Testis (tissue), 3 donors: ENCODE results near the gene BAIAP2L1. TPM values are rescaled to one million over a fixed set of nuclear protein-coding genes. Genes with fewer than 3 reads are reported as not detected.
"Not testable (repeated sequence)": the region's sequence is repeated elsewhere in the genome, so short reads cannot be mapped to it uniquely, and the experiment has no call there.

Source experiments
- DNase-seq: peaks from one replicate; pipeline ENCODE4 v3.0.0-alpha.2; 2019
- H3K27ac ChIP-seq, 2 donors: fragments of 200-600 bp; sonication (generic); one replicate each; pipeline ENCODE4 v1.5.1; 2019
- H3K27me3 ChIP-seq: fragments of 200-600 bp; sonication (generic); one replicate; pipeline ENCODE4 v1.5.1; 2019
- H3K36me3 ChIP-seq: fragments of 200-600 bp; sonication (generic); one replicate; pipeline ENCODE4 v1.5.1; 2017; ENCODE audit warnings: low read depth; ENCODE audit errors: missing control alignments
- H3K4me1 ChIP-seq: fragments of 200-600 bp; sonication (generic); one replicate; pipeline ENCODE4 v1.5.1; 2019
- H3K4me3 ChIP-seq, 2 donors: fragments of 200-600 bp; sonication (generic); one replicate each; pipeline ENCODE4 v1.5.1; 2017 to 2019
- H3K9me3 ChIP-seq: fragments of 200-600 bp; sonication (generic); one replicate; pipeline ENCODE4 v1.5.1; 2017
- POLR2A ChIP-seq: fragments of 450-650 bp; IDR thresholded peaks from one replicate; pipeline ENCODE4 v1.6.1; 2017; ENCODE audit warnings: antibody characterized with exemption, mild to moderate bottlenecking, moderate library complexity
- WGBS, 2 donors: methylation state at CpG; one replicate each; pipeline ENCODE4 v1.1.5; 2018; 5-methylcytosine and 5-hydroxymethylcytosine counted together
- intact Hi-C: fragments of 100-400 bp; cut with DNase I; formaldehyde crosslinking; loops from one replicate; pipeline ENCODE4 v1.15.1; 2023; ENCODE audit warnings: low total_unique reads
- polyA plus RNA-seq: library from polyadenylated mRNA; stranded (reverse); fragments of 350-450 nt; fragmentation: Illumina TruSeq; extraction: RNeasy Lipid Tissue Mini Kit (QIAGEN cat#74804); gene quantifications from one replicate; pipeline ENCODE4 v1.2.3, GENCODE V29; 2014; ENCODE audit warnings: low read depth, low replicate concordance; ENCODE audit not compliant: insufficient read depth
- total RNA-seq, 2 donors: library from RNA; depleted of rRNA; stranded (reverse); fragments of >200 nt; gene quantifications; one replicate each; pipeline ENCODE4 v1.2.3, GENCODE V29; 2016
- TF ChIP-seq, protein P1 (sequence below), 3 experiments: fragments of 450-650 bp in 2 of 3; fragments of 200-600 bp in 1 of 3; sonication (generic) in 1 of 3; IDR thresholded peaks; one replicate each; pipeline ENCODE4 v1.5.1; 2016 to 2019; ENCODE audit warnings: antibody characterized with exemption in 3 of 3, mild to moderate bottlenecking in 2 of 3, moderate library complexity in 1 of 3

The BAIAP2L1 gene
- total and polyA plus RNA-seq, 3 donors from 2014 or later, result 16.8 to 24.2 (median 23.5) TPM

DNA sequence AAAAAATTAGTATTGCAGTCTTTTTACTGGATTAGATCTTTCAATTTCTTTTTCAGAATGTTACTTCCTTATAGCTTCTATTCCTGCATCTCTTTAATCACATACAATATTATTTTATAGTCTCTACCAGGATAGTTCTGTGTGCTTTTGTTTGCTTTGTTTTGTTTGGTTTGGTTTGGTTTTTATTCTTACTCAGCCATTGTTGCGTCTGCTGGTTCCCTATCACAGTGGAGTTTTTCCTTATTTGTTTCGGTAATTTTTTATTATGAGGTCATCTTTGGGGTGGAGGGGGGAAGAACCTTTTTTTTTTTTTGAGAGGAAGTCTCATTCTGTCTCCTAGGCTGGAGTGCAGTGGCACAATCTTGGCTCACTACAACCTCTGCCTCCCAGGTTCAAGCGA lies 9.0 kb upstream of the BAIAP2L1 start:
- Histone ChIP-seq H3K9me3 (no peaks in the 10 kb centered on the region), H3K27ac (no peak overlapping the region), H3K4me3 (no peak overlapping the region), H3K4me1 (no peaks in the 10 kb centered on the region), H3K36me3 (no peaks in the 10 kb centered on the region), H3K27me3 (no peaks in the 10 kb centered on the region)
- intact Hi-C loops, result no loop called here
- DNase-seq, result no peak
- WGBS, 2 donors, result 89 to 92% methylated on average over 3 of the region's 3 CpGs
- TF ChIP-seq POLR2A, result no peak
- TF ChIP-seq, protein P1, sequence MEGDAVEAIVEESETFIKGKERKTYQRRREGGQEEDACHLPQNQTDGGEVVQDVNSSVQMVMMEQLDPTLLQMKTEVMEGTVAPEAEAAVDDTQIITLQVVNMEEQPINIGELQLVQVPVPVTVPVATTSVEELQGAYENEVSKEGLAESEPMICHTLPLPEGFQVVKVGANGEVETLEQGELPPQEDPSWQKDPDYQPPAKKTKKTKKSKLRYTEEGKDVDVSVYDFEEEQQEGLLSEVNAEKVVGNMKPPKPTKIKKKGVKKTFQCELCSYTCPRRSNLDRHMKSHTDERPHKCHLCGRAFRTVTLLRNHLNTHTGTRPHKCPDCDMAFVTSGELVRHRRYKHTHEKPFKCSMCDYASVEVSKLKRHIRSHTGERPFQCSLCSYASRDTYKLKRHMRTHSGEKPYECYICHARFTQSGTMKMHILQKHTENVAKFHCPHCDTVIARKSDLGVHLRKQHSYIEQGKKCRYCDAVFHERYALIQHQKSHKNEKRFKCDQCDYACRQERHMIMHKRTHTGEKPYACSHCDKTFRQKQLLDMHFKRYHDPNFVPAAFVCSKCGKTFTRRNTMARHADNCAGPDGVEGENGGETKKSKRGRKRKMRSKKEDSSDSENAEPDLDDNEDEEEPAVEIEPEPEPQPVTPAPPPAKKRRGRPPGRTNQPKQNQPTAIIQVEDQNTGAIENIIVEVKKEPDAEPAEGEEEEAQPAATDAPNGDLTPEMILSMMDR (IDR thresholded peaks at IDR 0.05), result no peak

DNA sequence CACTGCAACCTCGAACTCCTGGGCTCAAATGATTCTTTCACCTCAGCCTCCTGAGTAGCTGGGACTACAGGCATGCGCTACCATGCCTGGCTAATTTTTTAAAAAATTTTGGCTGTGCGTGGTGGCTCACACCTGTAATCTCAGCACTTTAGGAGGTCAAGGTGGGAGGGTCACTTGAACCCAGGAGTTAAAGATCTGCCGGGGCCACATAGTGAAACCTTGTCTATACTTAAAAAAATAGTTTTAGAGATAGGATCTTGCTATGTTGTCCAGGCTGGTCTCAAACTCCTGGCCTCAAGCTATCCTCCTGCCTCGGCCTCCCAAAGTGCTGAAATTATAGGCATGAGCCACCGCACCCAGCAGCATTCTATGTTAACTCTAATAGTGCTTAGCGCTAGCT lies 7.3 kb upstream of the BAIAP2L1 start:
- DNase-seq, H3K9me3 ChIP-seq, H3K4me1 ChIP-seq, H3K4me3 ChIP-seq, intact Hi-C loops, H3K36me3 ChIP-seq, H3K27me3 ChIP-seq, H3K27ac ChIP-seq: not testable (repeated sequence)
- WGBS, 2 donors, result 94 to 96% methylated on average over 7 of the region's 7 CpGs

DNA sequence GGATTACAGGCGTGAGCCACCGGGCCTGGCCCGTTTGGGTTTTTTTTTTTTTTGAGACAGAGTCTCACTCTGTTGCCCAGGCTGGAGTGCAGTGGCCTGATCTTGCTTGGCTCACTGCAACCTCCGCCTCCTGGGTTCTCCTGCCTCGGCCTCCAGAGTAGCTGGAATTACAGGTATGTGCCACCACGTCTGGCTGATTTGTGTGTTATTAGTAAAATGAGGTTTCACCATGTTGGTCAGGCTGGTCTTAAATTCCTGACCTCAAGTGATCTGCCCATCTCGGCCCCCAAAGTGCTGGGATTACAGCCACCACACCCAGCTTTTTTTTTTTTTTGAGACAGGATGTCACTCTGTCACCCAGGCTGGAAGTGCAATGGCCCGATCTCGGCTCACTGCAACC lies 5.9 kb upstream of the BAIAP2L1 start:
- Histone ChIP-seq H3K4me1 (no peaks in the 10 kb centered on the region), H3K36me3 (no peaks in the 10 kb centered on the region), H3K4me3 (no peak overlapping the region), H3K27ac (no peak overlapping the region), H3K9me3 (no peaks in the 10 kb centered on the region), H3K27me3 (no peaks in the 10 kb centered on the region)
- TF ChIP-seq POLR2A, result no peak
- TF ChIP-seq, protein P1 (IDR thresholded peaks at IDR 0.05), result no peak
- WGBS, 2 donors, result 87 to 91% methylated on average over 9 of the region's 9 CpGs
- intact Hi-C loops, result no loop called here
- no peak for DNase-seq

DNA sequence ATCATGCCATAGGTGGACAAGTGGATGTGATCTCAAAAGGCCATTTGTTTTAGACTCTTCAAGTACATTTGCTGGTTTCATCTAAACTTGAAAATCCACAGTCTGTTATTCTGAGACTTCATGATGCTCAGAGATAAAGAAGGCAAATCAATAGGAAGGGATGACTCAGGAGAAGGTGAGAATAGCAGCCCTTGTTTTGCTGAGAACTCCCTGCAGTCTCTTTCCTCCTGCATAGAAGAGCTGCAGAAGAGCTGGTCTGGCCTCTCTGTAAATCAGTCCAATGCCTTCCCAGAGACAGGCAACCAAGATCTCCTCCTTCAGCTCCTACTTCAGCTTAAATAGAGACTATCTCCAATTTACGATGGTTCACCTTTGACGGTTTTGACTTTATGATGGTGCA lies 4.0 kb upstream of the BAIAP2L1 start:
- H3K4me1 ChIP-seq, result no peaks in the 10 kb centered on the region
- DNase-seq, result no peak
- no peak overlapping the region for H3K4me3 ChIP-seq
- H3K27ac ChIP-seq, result no peak overlapping the region
- TF ChIP-seq, protein P1 (IDR thresholded peaks at IDR 0.05), result no peak
- no peak for TF ChIP-seq POLR2A
- intact Hi-C loops, result no loop called here
- no peaks in the 10 kb centered on the region for H3K9me3 ChIP-seq
- WGBS, 2 donors, result 84 to 90% methylated on average over 2 of the region's 2 CpGs
- H3K36me3 ChIP-seq, result no peaks in the 10 kb centered on the region
- no peaks in the 10 kb centered on the region for H3K27me3 ChIP-seq

DNA sequence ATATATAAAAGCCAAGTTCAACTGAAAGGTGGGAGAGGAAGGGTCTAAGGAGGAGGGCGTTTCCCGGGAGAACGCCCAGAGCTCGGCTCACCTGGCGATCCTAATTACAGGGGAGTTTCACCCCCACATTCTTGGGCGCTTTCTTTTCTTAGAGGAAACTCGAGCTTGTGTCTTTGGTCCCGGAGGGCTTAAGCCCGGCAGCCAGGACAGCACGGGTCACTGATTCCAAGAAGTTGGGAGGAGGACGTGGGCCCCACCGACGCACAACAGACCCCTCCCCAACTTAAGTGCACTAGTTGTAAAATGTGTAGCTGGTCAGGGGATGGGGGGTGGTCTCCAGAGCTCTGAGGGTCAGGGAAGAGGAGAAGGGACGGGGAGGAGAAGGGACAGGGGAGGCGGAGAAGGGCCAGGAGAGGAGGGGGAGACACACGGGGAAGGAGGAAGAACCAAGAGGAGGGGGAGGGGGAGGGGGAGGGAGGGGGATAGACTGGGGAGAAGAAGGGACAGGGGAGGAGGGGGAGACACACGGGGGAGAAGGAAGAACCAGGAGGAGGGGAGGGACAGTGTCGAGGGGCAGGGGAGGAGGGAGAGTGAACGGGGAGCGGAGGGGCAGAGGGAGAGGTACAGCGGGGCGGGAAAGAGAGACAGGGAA lies 874 bp downstream of the BAIAP2L1 start:
- Histone ChIP-seq H3K27ac (peak overlapping the region in 1 of 2 donors; percentile 18), H3K4me1 (no peaks in the 10 kb centered on the region), H3K4me3 (peak overlapping the region; percentile 60 to 65), H3K36me3 (no peaks in the 10 kb centered on the region), H3K9me3 (no peaks in the 10 kb centered on the region), H3K27me3 (no peaks in the 10 kb centered on the region)
- TF ChIP-seq, protein P1 (IDR thresholded peaks at IDR 0.05), result no peak
- TF ChIP-seq POLR2A, result no peak
- intact Hi-C loops, result no loop called here
- no peak for DNase-seq
- WGBS, 2 donors, result 8 to 13% methylated on average over 22 of the region's 22 CpGs
